K562 (cell line): ENCODE measurements around the gene NPAS3.

Source experiments
- CHD1 ChIP-seq: fragments of 200-600 bp; sonication (generic); IDR thresholded peaks from one replicate; pipeline ENCODE4 v1.6.1; 2012; ENCODE audit warnings: mild to moderate bottlenecking, moderate library complexity, low read length, inconsistent platforms
- CTCF ChIP-seq, 3 experiments: IDR thresholded peaks in 2 of 3; conservative IDR thresholded peaks in 1 of 3; 2 replicates each; pipeline ENCODE4 v1.5.1; 2011 to 2012; ENCODE audit warnings: low read length in 3 of 3, mild to moderate bottlenecking in 3 of 3, control low read depth in 2 of 3, improper control_type of control experiment in 1 of 3, inconsistent platforms in 1 of 3, low read depth in 1 of 3, mixed read lengths in 1 of 3, moderate library complexity in 1 of 3; ENCODE audit not compliant: insufficient read depth in 2 of 3
- FOXK1 ChIP-seq: sonication (generic); formaldehyde crosslinking; IDR thresholded peaks from 2 replicates; pipeline ENCODE4 v1.8.0; 2022; ENCODE audit warnings: missing genetic modification reagents, mild to moderate bottlenecking, borderline replicate concordance
- MAZ ChIP-seq, 2 experiments: fragments of 450-650 bp in 1 of 2; sonication (generic) in 1 of 2; formaldehyde crosslinking; IDR thresholded peaks in 1 of 2; conservative IDR thresholded peaks in 1 of 2; 2 replicates each; pipeline versions ENCODE4 v1.4.0 to v1.5.0; 2020; ENCODE audit warnings: mild to moderate bottlenecking in 1 of 2, missing genetic modification reagents in 1 of 2
- MTF1 ChIP-seq: fragments of 250-450 bp; sonication (Bioruptor Pico); IDR thresholded peaks from 2 replicates; pipeline ENCODE4 v1.9.0; 2021; ENCODE audit warnings: moderate library complexity, mild to moderate bottlenecking, inconsistent platforms, borderline replicate concordance
- SP2 ChIP-seq: IDR thresholded peaks from 2 replicates; pipeline ENCODE4 v1.6.1; 2011; ENCODE audit warnings: mild to moderate bottlenecking, low read depth, low read length, moderate library complexity; ENCODE audit not compliant: poor library complexity, severe bottlenecking; ENCODE audit errors: extremely low read depth
- TBL1XR1 ChIP-seq, 2 experiments: IDR thresholded peaks; 2 replicates each; pipeline ENCODE4 v1.6.1; 2012; ENCODE audit warnings: improper control_type of control experiment in 2 of 2, low read length in 2 of 2, mild to moderate bottlenecking in 1 of 2
- ZNF609 ChIP-seq: sonication (generic); formaldehyde crosslinking; IDR thresholded peaks from 2 replicates; pipeline ENCODE4 v1.8.1; 2023; ENCODE audit warnings: missing genetic modification reagents, mild to moderate bottlenecking, borderline replicate concordance

GRCh38 chr14:33103489-33103888, 164.8 kb downstream of the NPAS3 start:
- TF ChIP-seq ZNF609 (CRISPR knock-in tag) = no peak
- no peak for TF ChIP-seq TBL1XR1 (IDR thresholded peaks at IDR 0.05; ENCODE audit: low read length in 2 of 2)
- TF ChIP-seq SP2 = no peak
- TF ChIP-seq CHD1 = no peak
- TF ChIP-seq CTCF (IDR thresholded peaks at IDR 0.05 in 2 of 3, conservative IDR thresholded peaks at IDR 0.05 in 1 of 3; ENCODE audit: insufficient read depth in 2 of 3, low read depth in 1 of 3, low read length in 3 of 3) = no peak
- no peak for TF ChIP-seq MAZ (CRISPR knock-in tag; conservative IDR thresholded peaks at IDR 0.05 in 1 of 2, IDR thresholded peaks at IDR 0.05 in 1 of 2)
- TF ChIP-seq FOXK1 = no peak
- no peak for TF ChIP-seq MTF1 (CRISPR knock-in tag)
